Measurements from ENCODE around the gene TMEM59L. TPM values are rescaled to one million over a fixed set of nuclear protein-coding genes. Genes with fewer than 3 reads are reported as not detected.

TMEM59L gene
- total and polyA plus RNA-seq, 2 of the 13 experiments (the other 11 are each of a cell fraction or from before 2014, with no cell fraction given): 0.97 to 5.5 TPM

- TF ChIP-seq ZNF512B (CRISPR knock-in tag; IDR thresholded peaks at IDR 0.05; ENCODE audit: borderline replicate concordance) (peak; percentile 88; the same call in 1 of the 2 replicates), ETS1 (CRISPR knock-in tag; IDR thresholded peaks at IDR 0.05) (no peak), NFRKB (IDR thresholded peaks at IDR 0.05) (no peak), ZSCAN25 (CRISPR knock-in tag; IDR thresholded peaks at IDR 0.05) (peak; percentile 94), ZFAT (CRISPR knock-in tag; conservative IDR thresholded peaks at IDR 0.05) (no peak), ZNF446 (CRISPR knock-in tag; IDR thresholded peaks at IDR 0.05) (peak; percentile 74; the same call in 1 of the 2 replicates), JUND (CRISPR knock-in tag; IDR thresholded peaks at IDR 0.05) (no peak), ZNF34 (CRISPR knock-in tag; IDR thresholded peaks at IDR 0.05; ENCODE audit: borderline replicate concordance) (no peak), GABPB1 (CRISPR knock-in tag; IDR thresholded peaks at IDR 0.05) (peak; percentile 87), CSRNP1 (CRISPR knock-in tag; IDR thresholded peaks at IDR 0.05) (peak; percentile 70), ZNF296 (CRISPR knock-in tag; conservative IDR thresholded peaks at IDR 0.05) (no peak), ZNF790 (CRISPR knock-in tag; IDR thresholded peaks at IDR 0.05; ENCODE audit: borderline replicate concordance) (no peak), HNRNPUL1 (IDR thresholded peaks at IDR 0.05; ENCODE audit: low read depth, low read length) (no peak), ZBTB39 (CRISPR knock-in tag; IDR thresholded peaks at IDR 0.05) (no peak), LBX2 (CRISPR knock-in tag; IDR thresholded peaks at IDR 0.05; ENCODE audit: borderline replicate concordance) (no peak), E2F5 (CRISPR knock-in tag; conservative IDR thresholded peaks at IDR 0.05) (no peak), SP2 (CRISPR knock-in tag; IDR thresholded peaks at IDR 0.05) (no peak), ZSCAN29 (CRISPR knock-in tag; conservative IDR thresholded peaks at IDR 0.05) (no peak), ATF7-NPFF (CRISPR knock-in tag; IDR thresholded peaks at IDR 0.05; ENCODE audit: low read depth) (0 out of 2 replicates have a peak, but pooled peaks have one; percentile 54), WIZ (CRISPR knock-in tag; IDR thresholded peaks at IDR 0.05) (no peak)
Measured at GRCh38 chr19:18610556-18611326, 1.9 kb upstream of the TMEM59L start (continued).
